Activated T-helper 2 cell treated with anti-CD3 and anti-CD28 coated beads, Interferon-gamma antibody, Interleukin-2, Interleukin-4, amounts not matched to agents 10 μg/mL and 5 μg/mL and 100 μg/mL, durations not matched to agents 14 hours and 24 hours and 36 hours (primary cell): ENCODE results near the gene MSANTD4. TPM values are rescaled to one million over a fixed set of nuclear protein-coding genes. Genes with fewer than 3 reads are reported as not detected.
"Not testable (repeated sequence)": the region's sequence is repeated elsewhere in the genome, so short reads cannot be mapped to it uniquely, and the experiment has no call there.

Experiments used
- DNase-seq: peaks from one replicate; pipeline ENCODE4 v3.0.0; 2021; ENCODE audit warnings: low spot score
- H3K27ac Mint-ChIP-seq: one replicate; pipeline ENCODE4 v1.8.0; 2021; ENCODE audit warnings: mixed read lengths
- H3K27me3 Mint-ChIP-seq: one replicate; pipeline ENCODE4 v1.8.0; 2021; ENCODE audit warnings: low read depth, mixed read lengths
- H3K36me3 Mint-ChIP-seq: one replicate; pipeline ENCODE4 v1.8.0; 2021; ENCODE audit warnings: low read depth, mixed read lengths
- H3K4me1 Mint-ChIP-seq: one replicate; pipeline ENCODE4 v1.8.0; 2021; ENCODE audit warnings: low read depth, mixed read lengths
- H3K4me3 Mint-ChIP-seq: one replicate; pipeline ENCODE4 v1.8.0; 2021; ENCODE audit warnings: low read depth, mild to moderate bottlenecking, moderate library complexity, mixed read lengths
- H3K9me3 Mint-ChIP-seq: one replicate; pipeline ENCODE4 v1.8.0; 2021; ENCODE audit warnings: mixed read lengths
- intact Hi-C: fragments of 100-400 bp; cut with micrococcal nuclease; formaldehyde crosslinking; loops from one replicate; pipeline ENCODE4 v1.15.1; 2023
- total RNA-seq: library from RNA; stranded (reverse); gene quantifications from 2 replicates; pipeline ENCODE4 v1.2.3, GENCODE V29; 2022

MSANTD4 gene
- 17.2 and 22.0 TPM in 2 replicates for total RNA-seq

- peaks cover 36% of the 10 kb centered on the region for H3K4me1 Mint-ChIP-seq
These were observed at the start of gene MSANTD4 for GRCh38 chr11:106021967-106022794. Gene MSANTD4 (minus strand): TSS chr11:106022240. CDS start chr11:106010917, 11,323 bp downstream.

GRCh38 chr11:106070606-106071005 lies 48.6 kb upstream of the MSANTD4 start:
- Mint-ChIP-seq H3K4me1 (peaks cover 12% of the 10 kb centered on the region), H3K36me3 (peaks cover 21% of the 10 kb centered on the region), H3K27me3 (no peaks in the 10 kb centered on the region), H3K27ac (no peak overlapping the region), H3K9me3 (no peaks in the 10 kb centered on the region), H3K4me3 (no peak overlapping the region)
- intact Hi-C loops, result no loop called here
- no peak for DNase-seq

More at GRCh38 chr11:106021967-106022794, at the start of gene MSANTD4:
- peaks cover 2% of the 10 kb centered on the region for H3K27me3 Mint-ChIP-seq
- H3K4me3 Mint-ChIP-seq, result peak within 1 kb of the TSS; percentile 89
- intact Hi-C loops, result loop anchor here (1.0 to 5.0 kb wide), 2 partner anchors 40 to 55 kb away; partner anchors contain the start of genes AASDHPPT and KBTBD3
- peaks cover 19% of the 10 kb centered on the region for H3K36me3 Mint-ChIP-seq
- peak; percentile 96 for DNase-seq
- H3K27ac Mint-ChIP-seq, result peak within 1 kb of the TSS; percentile 90
- H3K9me3 Mint-ChIP-seq, result peaks cover 3% of the 10 kb centered on the region

DNA sequence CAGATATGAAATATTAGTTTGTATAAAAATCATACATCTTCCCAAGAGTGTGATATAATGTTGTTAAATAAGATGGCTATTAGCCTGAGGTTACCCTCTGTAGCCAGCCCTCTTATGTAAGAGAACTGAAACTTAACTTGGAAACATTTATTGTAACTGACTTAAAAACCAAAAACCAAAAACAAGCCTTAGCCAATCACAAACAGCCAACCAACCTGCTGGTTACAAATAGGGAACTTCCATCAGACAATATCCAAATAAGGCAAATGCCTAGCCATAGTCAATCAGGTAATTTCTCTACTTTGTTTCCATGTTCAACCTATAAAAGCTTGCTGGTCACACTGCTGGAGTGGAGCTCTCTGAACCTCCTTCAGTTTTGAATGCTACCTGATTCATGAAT lies 41.0 kb upstream of the MSANTD4 start:
- DNase-seq, result no peak
- H3K27ac Mint-ChIP-seq, result no peak overlapping the region
- no peaks in the 10 kb centered on the region for H3K9me3 Mint-ChIP-seq
- peaks cover 13% of the 10 kb centered on the region for H3K4me1 Mint-ChIP-seq
- intact Hi-C loops, result loop anchor here (5.0 kb wide), 1 partner anchor 41 kb away; the partner anchor contains the start of gene MSANTD4
- no peaks in the 10 kb centered on the region for H3K27me3 Mint-ChIP-seq
- H3K4me3 Mint-ChIP-seq, result no peak overlapping the region
- H3K36me3 Mint-ChIP-seq, result peaks cover 8% of the 10 kb centered on the region

- intact Hi-C loops, result loop anchor here (1.0 to 5.0 kb wide), 2 partner anchors 15 to 40 kb away; partner anchors contain the start of genes AASDHPPT, KBTBD3 and MSANTD4
- Mint-ChIP-seq H3K4me1 (peaks cover 13% of the 10 kb centered on the region), H3K27me3 (no peaks in the 10 kb centered on the region), H3K36me3 (peaks cover 10% of the 10 kb centered on the region), H3K9me3 (no peaks in the 10 kb centered on the region), H3K27ac (peak overlapping the region; percentile 44), H3K4me3 (no peak overlapping the region)
- DNase-seq, result no peak
These were observed 40.2 kb upstream of the MSANTD4 start for GRCh38 chr11:106061954-106062949.

- Mint-ChIP-seq H3K27me3 (no peaks in the 10 kb centered on the region), H3K4me1 (peaks cover 13% of the 10 kb centered on the region), H3K27ac (no peak overlapping the region), H3K4me3 (no peak overlapping the region), H3K9me3 (no peaks in the 10 kb centered on the region), H3K36me3 (peaks cover 10% of the 10 kb centered on the region)
- DNase-seq, result no peak
- intact Hi-C loops, result loop anchor here (5.0 kb wide), 1 partner anchor 39 kb away; the partner anchor contains the start of gene MSANTD4
These were observed 39.3 kb upstream of the MSANTD4 start for GRCh38 chr11:106061249-106061784.

- Mint-ChIP-seq H3K27me3 (no peaks in the 10 kb centered on the region), H3K9me3 (no peaks in the 10 kb centered on the region), H3K27ac (no peak overlapping the region), H3K4me3 (no peak overlapping the region), H3K36me3 (peaks cover 6% of the 10 kb centered on the region), H3K4me1 (peaks cover 13% of the 10 kb centered on the region)
- intact Hi-C loops, result loop anchor here (5.0 kb wide), 1 partner anchor 37 kb away; the partner anchor contains the start of gene MSANTD4
- no peak for DNase-seq
These were observed 37.6 kb upstream of the MSANTD4 start for GRCh38 chr11:106059617-106060016.

DNA sequence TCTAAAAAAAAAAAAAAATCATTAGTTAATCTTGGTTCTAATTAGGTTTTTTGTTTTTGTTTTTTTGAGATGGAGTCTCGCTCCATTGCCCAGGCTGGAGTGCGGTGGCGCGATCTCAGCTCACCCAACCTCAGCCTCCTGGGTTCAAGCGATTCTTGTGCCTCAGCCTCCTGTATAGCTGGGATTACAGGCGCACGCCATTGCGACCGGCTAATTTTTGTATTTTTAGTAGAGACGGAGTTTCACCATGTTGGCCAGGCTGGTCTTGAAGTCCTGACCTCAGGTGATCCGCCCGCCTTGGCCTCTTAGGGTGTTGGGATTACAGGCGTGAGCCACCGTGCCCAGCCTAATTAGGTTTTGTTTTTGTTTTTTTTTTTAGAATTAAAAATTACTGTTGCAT lies 36.3 kb upstream of the MSANTD4 start:
- H3K36me3 Mint-ChIP-seq, H3K27ac Mint-ChIP-seq, H3K9me3 Mint-ChIP-seq, H3K27me3 Mint-ChIP-seq, intact Hi-C loops, H3K4me3 Mint-ChIP-seq, DNase-seq: not testable (repeated sequence)
- H3K4me1 Mint-ChIP-seq, result peaks cover 13% of the 10 kb centered on the region

- intact Hi-C loops, result no loop called here
- Mint-ChIP-seq H3K4me3 (no peak overlapping the region), H3K36me3 (no peaks in the 10 kb centered on the region), H3K27ac (no peak overlapping the region), H3K4me1 (no peaks in the 10 kb centered on the region), H3K9me3 (no peaks in the 10 kb centered on the region), H3K27me3 (peaks cover 2% of the 10 kb centered on the region)
- DNase-seq, result no peak
These were observed 29.1 kb upstream of the MSANTD4 start for GRCh38 chr11:106051103-106051502.

DNA sequence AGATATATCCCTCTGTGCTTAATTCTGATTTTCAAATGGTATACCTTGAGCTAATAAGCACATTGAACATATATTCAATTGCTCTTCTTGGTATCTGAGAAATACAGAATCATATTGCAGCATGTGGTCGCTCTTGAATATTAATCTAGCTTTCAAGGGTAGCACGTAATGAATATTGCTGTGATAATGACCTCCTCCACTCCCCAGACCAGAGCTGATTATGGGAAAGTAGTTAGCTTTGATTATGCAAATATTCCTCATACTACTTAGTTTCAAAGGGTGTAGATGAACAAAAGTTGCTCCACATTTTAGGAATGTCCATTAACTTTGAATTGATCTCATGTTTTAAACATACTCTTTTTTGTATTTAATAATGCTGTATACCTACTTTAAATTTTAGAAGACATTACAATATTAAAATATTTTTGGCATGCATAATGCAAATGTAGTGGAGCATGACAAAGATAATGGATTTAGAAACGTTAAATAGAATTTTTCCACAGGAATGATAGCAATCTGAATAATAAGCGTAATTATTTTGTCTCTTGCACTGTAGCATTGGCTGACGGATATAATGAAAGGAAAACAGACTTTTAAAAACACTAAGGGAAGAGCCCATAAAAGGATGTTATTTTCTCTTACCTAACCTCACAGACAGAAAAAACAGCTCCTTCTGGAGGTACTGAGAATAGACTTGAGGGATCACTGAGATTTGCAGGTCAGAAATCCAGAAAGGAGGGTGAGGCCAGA lies 27.9 kb upstream of the MSANTD4 start:
- H3K4me1 Mint-ChIP-seq, result no peaks in the 10 kb centered on the region
- no peak overlapping the region for H3K4me3 Mint-ChIP-seq
- no peak for DNase-seq
- intact Hi-C loops, result no loop called here
- no peaks in the 10 kb centered on the region for H3K36me3 Mint-ChIP-seq
- no peaks in the 10 kb centered on the region for H3K9me3 Mint-ChIP-seq
- peaks cover 2% of the 10 kb centered on the region for H3K27me3 Mint-ChIP-seq
- no peak overlapping the region for H3K27ac Mint-ChIP-seq

- Mint-ChIP-seq H3K36me3 (no peaks in the 10 kb centered on the region), H3K4me1 (no peaks in the 10 kb centered on the region), H3K4me3 (no peak overlapping the region), H3K9me3 (no peaks in the 10 kb centered on the region), H3K27me3 (peaks cover 2% of the 10 kb centered on the region), H3K27ac (no peak overlapping the region)
- intact Hi-C loops, result no loop called here
- DNase-seq, result no peak
These were observed 25.6 kb upstream of the MSANTD4 start for GRCh38 chr11:106047631-106048030.

DNA sequence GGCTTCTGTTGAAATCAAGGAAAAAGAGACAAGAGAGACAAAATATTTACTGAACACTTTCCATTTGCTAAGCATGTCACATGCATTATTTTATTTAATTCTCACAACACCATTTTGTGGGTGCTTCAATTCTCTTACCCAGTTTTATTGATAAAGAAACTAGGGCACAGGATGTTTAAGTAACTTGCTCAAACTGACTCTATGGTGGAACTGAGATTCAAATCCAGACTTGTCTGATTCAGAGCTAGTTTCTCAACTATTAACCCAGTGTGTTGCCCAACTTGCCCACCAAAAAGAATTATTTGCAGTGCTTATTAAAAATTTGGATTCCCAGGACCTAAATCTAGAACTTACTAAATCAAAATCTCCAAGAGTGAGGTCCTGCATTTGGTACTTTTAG lies 21.5 kb upstream of the MSANTD4 start:
- Mint-ChIP-seq H3K4me3 (no peak overlapping the region), H3K9me3 (no peaks in the 10 kb centered on the region), H3K36me3 (no peaks in the 10 kb centered on the region), H3K27ac (no peak overlapping the region), H3K4me1 (no peaks in the 10 kb centered on the region), H3K27me3 (no peaks in the 10 kb centered on the region)
- no peak for DNase-seq
- intact Hi-C loops, result no loop called here

DNA sequence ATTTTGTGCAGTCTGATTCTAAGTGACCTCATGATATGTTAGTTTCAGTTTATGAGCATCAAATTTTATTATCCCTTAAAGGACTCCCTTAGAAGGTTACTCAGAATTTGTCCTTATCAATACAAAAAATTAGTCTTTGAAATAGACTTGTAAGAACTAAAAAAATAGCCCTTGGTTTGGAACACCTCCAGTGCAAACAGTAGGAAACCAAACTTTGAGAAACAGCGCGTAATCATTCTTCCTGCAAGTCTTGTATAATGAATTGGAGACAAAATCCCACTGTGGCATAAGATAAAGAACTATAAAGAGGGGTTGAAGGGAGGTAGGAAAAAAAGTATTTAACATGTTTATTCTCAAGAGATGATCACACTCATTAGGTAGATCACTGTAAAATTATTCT lies 10.8 kb upstream of the MSANTD4 start:
- intact Hi-C loops, result no loop called here
- H3K36me3 Mint-ChIP-seq, result no peaks in the 10 kb centered on the region
- H3K4me3 Mint-ChIP-seq, result no peak overlapping the region
- H3K9me3 Mint-ChIP-seq, result no peaks in the 10 kb centered on the region
- peaks cover 12% of the 10 kb centered on the region for H3K27me3 Mint-ChIP-seq
- peaks cover 6% of the 10 kb centered on the region for H3K4me1 Mint-ChIP-seq
- no peak for DNase-seq
- H3K27ac Mint-ChIP-seq, result no peak overlapping the region
